ENCODE measurements around the gene UGT2B15. TPM values are rescaled to one million over a fixed set of nuclear protein-coding genes. Genes with fewer than 3 reads are reported as not detected.
"Not testable (repeated sequence)": the region's sequence is repeated elsewhere in the genome, so short reads cannot be mapped to it uniquely, and the experiment has no call there.

The UGT2B15 gene
- total and polyA plus RNA-seq, 5 donors from 2014 or later, result not detected

GRCh38 chr4:68700152-68700551, 29.7 kb upstream of the UGT2B15 start:
- peaks cover 0 to 4% (median 0%) of the 10 kb centered on the region in 7 donors for H3K9me3 Mint-ChIP-seq

DNA sequence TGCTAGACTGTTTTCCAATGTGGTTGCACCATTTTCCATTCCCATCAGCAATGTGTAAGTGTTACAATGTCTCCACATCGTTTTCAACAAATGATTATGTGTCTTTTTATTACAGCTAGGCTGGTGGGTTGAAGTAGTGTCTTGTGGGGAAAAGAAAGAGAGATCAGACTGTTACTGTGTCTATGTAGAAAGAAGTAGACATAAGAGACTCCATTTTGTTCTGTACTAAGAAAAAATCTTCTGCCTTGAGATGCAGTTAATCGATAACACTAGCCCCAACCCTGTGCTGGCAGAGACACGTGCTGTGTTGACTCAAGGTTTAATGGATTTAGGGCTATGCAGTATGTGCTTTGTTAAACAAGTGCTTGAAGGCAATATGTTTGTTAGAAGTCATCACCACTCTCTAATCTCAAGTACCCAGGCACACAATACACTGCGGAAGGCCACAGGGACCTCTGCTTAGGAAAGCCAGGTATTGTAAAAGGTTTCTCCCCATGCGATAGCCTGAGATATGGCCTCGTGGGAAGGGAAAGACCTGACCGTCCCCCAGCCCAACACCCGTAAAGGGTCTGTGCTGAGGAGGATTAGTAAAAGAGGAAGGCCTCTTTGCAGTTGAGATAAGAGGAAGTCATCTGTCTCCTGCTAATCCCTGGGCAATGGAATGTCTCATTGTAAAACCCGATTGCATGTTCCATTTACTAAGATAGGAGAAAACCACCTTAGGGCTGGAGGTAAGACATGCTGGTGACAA, 23.0 kb upstream of the UGT2B15 start:
- no peaks in the 10 kb centered on the region for H3K4me1 ChIP-seq (ENCODE audit: control insufficient read depth, insufficient read depth, low read length, poor library complexity, severe bottlenecking)
- ATAC-seq (ENCODE audit: low read depth in 2 of 2) (no peak), DNase-seq (no peak)
- H3K4me1 Mint-ChIP-seq, result no peaks in the 10 kb centered on the region
- no peaks in the 10 kb centered on the region for H3K27me3 Mint-ChIP-seq
- H3K27ac Mint-ChIP-seq, result no peak overlapping the region
- no peaks in the 10 kb centered on the region for H3K36me3 Mint-ChIP-seq
- H3K4me3 ChIP-seq (ENCODE audit: low read depth, low read length), result no peak overlapping the region
- no peaks in the 10 kb centered on the region for H3K9me3 ChIP-seq (ENCODE audit: control insufficient read depth in 2 of 2, low read length in 2 of 2)
- H3K27ac ChIP-seq (ENCODE audit: insufficient read depth, low read length, poor library complexity, severe bottlenecking), result no peak overlapping the region
- H3K4me3 Mint-ChIP-seq, result no peak overlapping the region
- no peaks in the 10 kb centered on the region for H3K36me3 ChIP-seq (ENCODE audit: control insufficient read depth, insufficient read depth, low read length)
- H3K27me3 ChIP-seq (ENCODE audit: control insufficient read depth, insufficient read depth, low read length), result no peaks in the 10 kb centered on the region
- peaks cover 0 to 2% (median 0%) of the 10 kb centered on the region in 7 donors for H3K9me3 Mint-ChIP-seq

More at GRCh38 chr4:68700152-68700551, 29.7 kb upstream of the UGT2B15 start:
- H3K9me3 ChIP-seq (ENCODE audit: control insufficient read depth in 2 of 2, low read length in 2 of 2), result no peaks in the 10 kb centered on the region
- Mint-ChIP-seq H3K27me3 (no peaks in the 10 kb centered on the region), H3K27ac (no peak overlapping the region), H3K4me1 (no peaks in the 10 kb centered on the region), H3K4me3 (no peak overlapping the region), H3K36me3 (no peaks in the 10 kb centered on the region)
- no peak overlapping the region for H3K4me3 ChIP-seq (ENCODE audit: low read depth, low read length)
- no peaks in the 10 kb centered on the region for H3K27me3 ChIP-seq (ENCODE audit: control insufficient read depth, insufficient read depth, low read length)
- H3K27ac ChIP-seq (ENCODE audit: insufficient read depth, low read length, poor library complexity, severe bottlenecking), result no peak overlapping the region
- ATAC-seq (ENCODE audit: low read depth in 2 of 2), result no peak
- H3K36me3 ChIP-seq (ENCODE audit: control insufficient read depth, insufficient read depth, low read length), result no peaks in the 10 kb centered on the region
- DNase-seq, result no peak
- H3K4me1 ChIP-seq (ENCODE audit: control insufficient read depth, insufficient read depth, low read length, poor library complexity, severe bottlenecking), result no peaks in the 10 kb centered on the region

- Histone ChIP-seq H3K27ac (ENCODE audit: insufficient read depth, low read length, poor library complexity, severe bottlenecking) (no peak overlapping the region), H3K4me1 (ENCODE audit: control insufficient read depth, insufficient read depth, low read length, poor library complexity, severe bottlenecking) (no peaks in the 10 kb centered on the region), H3K4me3 (ENCODE audit: low read depth, low read length) (no peak overlapping the region), H3K36me3 (ENCODE audit: control insufficient read depth, insufficient read depth, low read length) (no peaks in the 10 kb centered on the region), H3K27me3 (ENCODE audit: control insufficient read depth, insufficient read depth, low read length) (no peaks in the 10 kb centered on the region), H3K9me3 (ENCODE audit: control insufficient read depth in 2 of 2, low read length in 2 of 2) (no peaks in the 10 kb centered on the region)
- no peak overlapping the region for H3K4me3 Mint-ChIP-seq
- no peaks in the 10 kb centered on the region for H3K27me3 Mint-ChIP-seq
- H3K4me1 Mint-ChIP-seq, result no peaks in the 10 kb centered on the region
- peaks cover 0 to 3% (median 0%) of the 10 kb centered on the region in 7 donors for H3K9me3 Mint-ChIP-seq
- no peak overlapping the region for H3K27ac Mint-ChIP-seq
- H3K36me3 Mint-ChIP-seq, result no peaks in the 10 kb centered on the region
- no peak for DNase-seq
- no peak for ATAC-seq (ENCODE audit: low read depth in 2 of 2)
These were observed 20.7 kb upstream of the UGT2B15 start for GRCh38 chr4:68691186-68691585.

- H3K36me3 Mint-ChIP-seq, result no peaks in the 10 kb centered on the region
- H3K27ac Mint-ChIP-seq, result no peak overlapping the region
- H3K4me3 Mint-ChIP-seq, result no peak overlapping the region
- no peak for ATAC-seq (ENCODE audit: low read depth in 2 of 2)
- H3K9me3 Mint-ChIP-seq, result peaks cover 0 to 18% (median 4%) of the 10 kb centered on the region in 7 donors
- no peaks in the 10 kb centered on the region for H3K4me1 Mint-ChIP-seq
- no peaks in the 10 kb centered on the region for H3K27me3 Mint-ChIP-seq
- H3K27ac ChIP-seq (ENCODE audit: insufficient read depth, low read length, poor library complexity, severe bottlenecking), result no peak overlapping the region
- no peak for DNase-seq
- H3K9me3 ChIP-seq (ENCODE audit: control insufficient read depth in 2 of 2, low read length in 2 of 2), result no peaks in the 10 kb centered on the region
- no peak overlapping the region for H3K4me3 ChIP-seq (ENCODE audit: low read depth, low read length)
- H3K4me1 ChIP-seq (ENCODE audit: control insufficient read depth, insufficient read depth, low read length, poor library complexity, severe bottlenecking), result no peaks in the 10 kb centered on the region
- H3K27me3 ChIP-seq (ENCODE audit: control insufficient read depth, insufficient read depth, low read length), result no peaks in the 10 kb centered on the region
- H3K36me3 ChIP-seq (ENCODE audit: control insufficient read depth, insufficient read depth, low read length), result no peaks in the 10 kb centered on the region
These were observed 12.6 kb upstream of the UGT2B15 start for GRCh38 chr4:68683034-68683433.

- not testable (repeated sequence) for H3K27me3 ChIP-seq (ENCODE audit: control insufficient read depth, insufficient read depth, low read length); H3K4me3 ChIP-seq (ENCODE audit: low read depth, low read length); H3K4me1 ChIP-seq (ENCODE audit: control insufficient read depth, insufficient read depth, low read length, poor library complexity, severe bottlenecking); H3K4me3 Mint-ChIP-seq; DNase-seq; H3K27me3 Mint-ChIP-seq; H3K36me3 Mint-ChIP-seq; H3K36me3 ChIP-seq (ENCODE audit: control insufficient read depth, insufficient read depth, low read length); H3K4me1 Mint-ChIP-seq; ATAC-seq (ENCODE audit: low read depth in 2 of 2); H3K27ac Mint-ChIP-seq; H3K9me3 ChIP-seq (ENCODE audit: control insufficient read depth in 2 of 2, low read length in 2 of 2); H3K27ac ChIP-seq (ENCODE audit: insufficient read depth, low read length, poor library complexity, severe bottlenecking)
- peaks cover 0 to 18% (median 4%) of the 10 kb centered on the region in 7 donors for H3K9me3 Mint-ChIP-seq
These were observed 10.8 kb upstream of the UGT2B15 start for GRCh38 chr4:68681298-68681697.

DNA sequence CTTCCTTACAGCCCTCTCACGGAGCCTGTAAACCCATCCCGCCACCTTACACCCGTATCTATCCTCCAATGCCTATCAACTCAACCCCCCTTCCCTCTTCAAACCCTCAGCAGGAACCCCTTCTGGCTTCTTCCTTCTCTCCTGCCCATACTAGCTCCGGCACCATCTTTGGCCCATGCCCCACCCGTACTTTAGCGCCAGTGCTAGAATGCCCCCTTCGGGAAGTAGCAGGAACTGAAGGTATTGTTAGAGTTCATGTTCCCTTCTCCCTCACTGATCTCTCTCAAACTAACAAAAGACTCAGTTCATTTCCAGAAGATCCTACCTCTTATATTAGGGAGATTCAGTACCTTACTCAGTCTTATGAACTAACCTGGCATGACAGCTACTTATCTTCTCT, 2.7 kb upstream of the UGT2B15 start:
- Mint-ChIP-seq H3K4me3 (no peak overlapping the region), H3K27me3 (no peaks in the 10 kb centered on the region), H3K36me3 (no peaks in the 10 kb centered on the region), H3K9me3 (peaks cover 0 to 12% (median 0%) of the 10 kb centered on the region in 7 donors), H3K27ac (peak overlapping the region in 1 of 3 donors; percentile 35), H3K4me1 (no peaks in the 10 kb centered on the region)
- H3K36me3 ChIP-seq (ENCODE audit: control insufficient read depth, insufficient read depth, low read length), result no peaks in the 10 kb centered on the region
- ATAC-seq (ENCODE audit: low read depth in 2 of 2) (no peak), DNase-seq (no peak)
- no peaks in the 10 kb centered on the region for H3K9me3 ChIP-seq (ENCODE audit: control insufficient read depth in 2 of 2, low read length in 2 of 2)
- no peak overlapping the region for H3K27ac ChIP-seq (ENCODE audit: insufficient read depth, low read length, poor library complexity, severe bottlenecking)
- no peak overlapping the region for H3K4me3 ChIP-seq (ENCODE audit: low read depth, low read length)
- no peaks in the 10 kb centered on the region for H3K27me3 ChIP-seq (ENCODE audit: control insufficient read depth, insufficient read depth, low read length)
- no peaks in the 10 kb centered on the region for H3K4me1 ChIP-seq (ENCODE audit: control insufficient read depth, insufficient read depth, low read length, poor library complexity, severe bottlenecking)

DNA sequence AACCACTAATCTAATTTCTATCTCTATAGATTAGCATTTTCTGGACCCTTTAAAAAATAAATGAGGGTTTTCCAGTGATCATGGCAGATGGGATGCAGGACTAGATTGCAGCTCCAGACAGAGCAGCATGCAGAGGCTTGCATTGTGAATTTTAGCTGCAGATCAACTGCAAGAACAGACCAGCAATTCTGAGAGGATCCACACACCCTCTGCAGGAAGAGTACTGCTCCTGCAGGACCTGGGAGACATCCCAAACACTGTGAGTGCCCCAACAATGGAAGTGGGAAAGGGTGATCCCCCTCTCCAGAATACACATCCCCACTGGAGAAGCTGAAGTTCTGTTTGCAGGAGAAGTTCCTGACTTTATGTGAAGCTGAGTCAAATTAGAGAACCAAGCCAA, 765 bp upstream of the UGT2B15 start:
- H3K9me3 Mint-ChIP-seq, result peaks cover 0 to 11% (median 0%) of the 10 kb centered on the region in 7 donors
- ATAC-seq (ENCODE audit: low read depth in 2 of 2); H3K27ac Mint-ChIP-seq: not testable (repeated sequence)

DNA sequence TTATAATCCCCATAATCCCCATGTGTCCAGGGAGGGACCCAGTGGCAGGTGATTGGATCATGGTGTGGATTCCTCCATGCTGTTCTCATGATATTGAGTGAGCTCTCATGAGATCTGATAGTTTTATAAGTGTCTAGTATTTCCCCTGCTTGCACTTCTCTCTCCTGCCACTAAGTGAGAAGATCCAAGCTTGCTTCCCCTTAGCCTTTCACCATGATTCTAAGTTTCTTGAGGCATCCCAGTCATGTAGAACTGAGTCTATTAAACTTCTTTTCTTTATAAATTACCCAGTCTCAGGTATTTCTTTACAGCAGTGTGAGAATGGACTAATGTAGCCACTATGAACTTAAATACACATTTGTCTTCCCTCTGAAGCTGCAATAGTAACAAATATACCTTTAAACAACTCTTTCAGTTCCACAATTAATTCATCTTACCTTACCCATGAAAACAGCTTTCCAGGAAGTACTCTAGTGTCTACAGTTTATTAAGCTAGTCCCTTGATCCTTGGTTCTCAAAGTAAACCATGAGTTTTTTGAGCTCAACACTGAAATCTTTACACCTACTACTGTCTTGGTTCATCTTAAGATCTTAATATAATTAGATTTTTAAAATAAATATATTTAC, 1.8 kb downstream of the UGT2B15 start:
- H3K36me3 Mint-ChIP-seq; ATAC-seq (ENCODE audit: low read depth in 2 of 2); H3K9me3 ChIP-seq (ENCODE audit: control insufficient read depth in 2 of 2, low read length in 2 of 2); H3K4me1 Mint-ChIP-seq; H3K27me3 Mint-ChIP-seq; H3K4me3 ChIP-seq (ENCODE audit: low read depth, low read length); H3K9me3 Mint-ChIP-seq; H3K4me1 ChIP-seq (ENCODE audit: control insufficient read depth, insufficient read depth, low read length, poor library complexity, severe bottlenecking); H3K27me3 ChIP-seq (ENCODE audit: control insufficient read depth, insufficient read depth, low read length); H3K27ac Mint-ChIP-seq; H3K36me3 ChIP-seq (ENCODE audit: control insufficient read depth, insufficient read depth, low read length); DNase-seq; H3K4me3 Mint-ChIP-seq; H3K27ac ChIP-seq (ENCODE audit: insufficient read depth, low read length, poor library complexity, severe bottlenecking): not testable (repeated sequence)

More for the DNA sequence above, 765 bp upstream of the UGT2B15 start:
- H3K9me3 ChIP-seq (ENCODE audit: control insufficient read depth in 2 of 2, low read length in 2 of 2); H3K4me3 Mint-ChIP-seq; H3K4me1 Mint-ChIP-seq; H3K27me3 ChIP-seq (ENCODE audit: control insufficient read depth, insufficient read depth, low read length); H3K4me3 ChIP-seq (ENCODE audit: low read depth, low read length); H3K27ac ChIP-seq (ENCODE audit: insufficient read depth, low read length, poor library complexity, severe bottlenecking); H3K4me1 ChIP-seq (ENCODE audit: control insufficient read depth, insufficient read depth, low read length, poor library complexity, severe bottlenecking); H3K36me3 ChIP-seq (ENCODE audit: control insufficient read depth, insufficient read depth, low read length); H3K27me3 Mint-ChIP-seq; H3K36me3 Mint-ChIP-seq; DNase-seq: not testable (repeated sequence)
